Glutamatergic neuron (in vitro differentiated cells): ENCODE data around the gene RBM17. TPM values are rescaled to one million over a fixed set of nuclear protein-coding genes. Genes with fewer than 3 reads are reported as not detected.
"Not testable (repeated sequence)": the region's sequence is repeated elsewhere in the genome, so short reads cannot be mapped to it uniquely, and the experiment has no call there.

Source experiments
- DNase-seq: peaks from one replicate; pipeline ENCODE4 v3.0.0; 2022
- H3K27ac Mint-ChIP-seq: one replicate; pipeline ENCODE4 v1.8.0; 2020; ENCODE audit warnings: mild to moderate bottlenecking, mixed read lengths, inconsistent platforms; ENCODE audit not compliant: unreplicated experiment
- H3K27me3 Mint-ChIP-seq: one replicate; pipeline ENCODE4 v1.8.0; 2020; ENCODE audit warnings: mild to moderate bottlenecking, moderate library complexity, mixed read lengths, inconsistent platforms; ENCODE audit not compliant: unreplicated experiment
- H3K36me3 Mint-ChIP-seq: one replicate; pipeline ENCODE4 v1.8.0; 2020; ENCODE audit warnings: mild to moderate bottlenecking, mixed read lengths, inconsistent platforms; ENCODE audit not compliant: unreplicated experiment
- H3K4me1 Mint-ChIP-seq: one replicate; pipeline ENCODE4 v1.8.0; 2020; ENCODE audit warnings: mild to moderate bottlenecking, low read depth, mixed read lengths, inconsistent platforms; ENCODE audit not compliant: unreplicated experiment
- H3K4me3 Mint-ChIP-seq: one replicate; pipeline ENCODE4 v1.8.0; 2020; ENCODE audit warnings: mild to moderate bottlenecking, mixed read lengths, inconsistent platforms; ENCODE audit not compliant: unreplicated experiment
- H3K9me3 Mint-ChIP-seq: one replicate; pipeline ENCODE4 v1.8.0; 2020; ENCODE audit warnings: mild to moderate bottlenecking, moderate library complexity, mixed read lengths, inconsistent platforms; ENCODE audit not compliant: unreplicated experiment
- CTCF ChIP-seq: fragments of 200-600 bp; sonication (generic); IDR thresholded peaks from one replicate; pipeline ENCODE4 v1.5.0; 2021; ENCODE audit not compliant: partially characterized antibody, unreplicated experiment
- total RNA-seq: library from RNA; stranded (reverse); fragmentation: NEBNext Ultra II Directional; extraction: Animal tissue kit (Norgen Biotek cat#: 25700); gene quantifications from one replicate; pipeline ENCODE4 v1.2.1, GENCODE V29; 2021; ENCODE audit not compliant: unreplicated experiment

RBM17 gene
- total RNA-seq, 1 donor from 2014 or later, result 171 TPM

- peaks cover 53% of the 10 kb centered on the region for H3K4me1 Mint-ChIP-seq
- peaks cover 10% of the 10 kb centered on the region for H3K9me3 Mint-ChIP-seq
- H3K27me3 Mint-ChIP-seq, result peaks cover 3% of the 10 kb centered on the region
- no peak for TF ChIP-seq CTCF
- H3K36me3 Mint-ChIP-seq, result no peaks in the 10 kb centered on the region
- DNase-seq, result peak; percentile 34
- H3K4me3 Mint-ChIP-seq, result peak overlapping the region; percentile 70
- H3K27ac Mint-ChIP-seq, result peak overlapping the region; percentile 96
Observed at GRCh38 chr10:6102128-6102527, 13.3 kb downstream of the RBM17 start.

- TF ChIP-seq CTCF, result no peak
- no peak for DNase-seq
- Mint-ChIP-seq H3K27me3 (peaks cover 3% of the 10 kb centered on the region), H3K9me3 (peaks cover 10% of the 10 kb centered on the region), H3K4me1 (peaks cover 45% of the 10 kb centered on the region), H3K36me3 (no peaks in the 10 kb centered on the region), H3K4me3 (no peak overlapping the region), H3K27ac (peak overlapping the region; percentile 78)
Observed at GRCh38 chr10:6103591-6103990, 14.8 kb downstream of the RBM17 start.

GRCh38 chr10:6107616-6108015 is 18.8 kb downstream of the RBM17 start:
- H3K9me3 Mint-ChIP-seq, H3K27ac Mint-ChIP-seq, H3K4me3 Mint-ChIP-seq, H3K27me3 Mint-ChIP-seq, DNase-seq, H3K36me3 Mint-ChIP-seq: not testable (repeated sequence)
- H3K4me1 Mint-ChIP-seq, result peaks cover 29% of the 10 kb centered on the region

GRCh38 chr10:6108072-6108471 is 19.2 kb downstream of the RBM17 start:
- no peak overlapping the region for H3K27ac Mint-ChIP-seq
- no peaks in the 10 kb centered on the region for H3K27me3 Mint-ChIP-seq
- no peak overlapping the region for H3K4me3 Mint-ChIP-seq
- TF ChIP-seq CTCF, result no peak
- H3K9me3 Mint-ChIP-seq, result peaks cover 3% of the 10 kb centered on the region
- DNase-seq, result no peak
- H3K4me1 Mint-ChIP-seq, result peaks cover 25% of the 10 kb centered on the region
- H3K36me3 Mint-ChIP-seq, result no peaks in the 10 kb centered on the region

GRCh38 chr10:6108631-6109443 is 20.0 kb downstream of the RBM17 start:
- Mint-ChIP-seq H3K4me3 (no peak overlapping the region), H3K9me3 (peaks cover 3% of the 10 kb centered on the region), H3K4me1 (peaks cover 20% of the 10 kb centered on the region), H3K36me3 (no peaks in the 10 kb centered on the region), H3K27me3 (no peaks in the 10 kb centered on the region), H3K27ac (no peak overlapping the region)
- TF ChIP-seq CTCF, result peak; percentile 88
- no peak for DNase-seq
